NCI-H2196 treated with DMSO at 0.1 percent for 48 hours (cell line): Measurements from ENCODE around the gene IMMP2L.

Experiments used
- DNase-seq: peaks from one replicate; lab custom pipeline; 2025; ENCODE audit not compliant: unreplicated experiment; lab: John Stamatoyannopoulos, UW

IMMP2L gene

DNA sequence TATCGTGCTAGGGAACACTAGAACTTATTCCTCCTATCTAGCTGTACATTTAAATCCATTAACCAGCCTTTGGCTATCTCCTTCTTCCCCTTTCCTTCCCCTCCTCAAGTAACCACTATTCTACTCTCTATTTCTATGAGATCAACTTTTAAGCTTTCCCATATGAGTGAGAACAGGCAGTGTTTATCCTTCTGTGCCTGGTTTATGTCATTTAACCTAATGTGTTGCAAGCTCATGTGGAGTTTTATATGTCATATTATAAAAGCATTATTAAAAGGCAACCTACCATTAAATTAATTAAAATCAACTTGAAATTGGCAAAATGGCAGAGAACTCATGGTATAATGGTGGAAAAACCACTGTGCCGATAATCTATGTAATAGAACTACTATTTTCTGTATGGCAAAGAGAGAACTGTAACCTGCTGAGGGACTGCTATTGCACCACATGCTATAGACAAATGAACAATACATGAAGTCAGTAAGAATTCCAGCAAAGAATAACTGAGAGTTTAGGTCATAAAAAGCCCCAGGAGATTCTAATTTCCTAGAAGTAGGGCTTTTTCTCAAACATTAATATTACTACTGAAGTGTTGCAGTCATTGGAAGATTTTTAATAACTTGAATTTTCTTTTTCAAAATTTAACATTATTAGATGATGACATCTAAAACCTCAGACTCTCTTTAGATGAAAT is 389.6 kb downstream of the IMMP2L start:
- no peak for DNase-seq

GRCh38 chr7:111168182-111168581 is 394.1 kb downstream of the IMMP2L start:
- no peak for DNase-seq

GRCh38 chr7:111164442-111164841 is 397.9 kb downstream of the IMMP2L start:
- no peak for DNase-seq

GRCh38 chr7:111162692-111163091 is 399.6 kb downstream of the IMMP2L start:
- no peak for DNase-seq

DNA sequence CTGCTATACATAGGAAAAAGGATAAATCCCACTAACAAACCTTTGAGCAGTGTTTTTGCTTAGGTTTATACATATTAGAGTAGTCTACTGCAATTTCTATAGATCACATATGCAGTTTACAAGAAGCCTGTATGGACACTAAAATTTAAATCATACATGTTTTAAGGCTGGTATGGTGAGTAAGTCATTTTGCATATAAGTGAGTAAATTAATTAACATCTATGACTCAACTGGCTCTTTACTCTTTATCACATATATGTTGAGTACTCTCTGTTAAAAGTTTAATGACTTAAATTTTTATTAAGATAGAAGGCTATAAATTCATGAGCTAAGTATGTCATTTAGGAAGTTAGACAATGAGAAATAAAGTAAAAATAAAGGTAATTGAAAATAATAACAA is 402.0 kb downstream of the IMMP2L start:
- no peak for DNase-seq

DNA sequence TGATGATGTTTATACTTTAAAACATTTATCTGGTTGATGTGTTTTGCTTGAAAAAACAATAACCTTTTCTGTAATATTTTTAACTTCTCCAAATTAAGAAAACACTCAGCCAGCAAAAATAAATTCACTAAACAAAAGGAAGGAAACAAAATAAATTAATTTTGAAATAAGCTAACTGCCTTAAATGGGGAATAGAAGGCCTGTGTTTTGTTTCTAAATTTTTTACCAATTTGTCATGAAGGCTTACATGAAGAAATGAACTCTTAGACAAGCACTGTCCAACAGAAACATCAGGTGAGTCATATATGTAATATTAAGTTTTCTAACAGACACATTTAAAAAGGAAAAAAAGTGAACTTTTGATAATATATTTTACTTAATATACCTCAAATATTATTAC is 402.9 kb downstream of the IMMP2L start:
- no peak for DNase-seq

DNA sequence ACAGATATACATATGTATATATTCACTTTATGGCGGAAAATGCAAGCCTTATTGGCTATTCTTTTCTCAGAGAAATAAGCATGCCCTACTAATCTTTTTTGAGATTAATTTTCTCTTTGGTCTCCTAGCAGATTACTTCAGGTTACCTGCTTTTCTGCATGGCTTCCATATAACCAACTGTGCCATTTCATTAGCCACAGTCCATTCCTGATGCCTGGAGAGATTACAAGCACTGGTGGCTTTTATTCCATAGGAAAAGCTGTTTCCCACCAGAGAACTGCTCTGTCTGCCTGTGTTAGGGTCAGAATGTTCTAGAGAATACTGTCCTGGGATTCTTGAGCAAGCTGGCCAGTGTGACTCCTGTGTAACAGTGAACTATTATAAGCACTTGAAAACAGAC is 411.6 kb downstream of the IMMP2L start:
- DNase-seq: no peak

DNA sequence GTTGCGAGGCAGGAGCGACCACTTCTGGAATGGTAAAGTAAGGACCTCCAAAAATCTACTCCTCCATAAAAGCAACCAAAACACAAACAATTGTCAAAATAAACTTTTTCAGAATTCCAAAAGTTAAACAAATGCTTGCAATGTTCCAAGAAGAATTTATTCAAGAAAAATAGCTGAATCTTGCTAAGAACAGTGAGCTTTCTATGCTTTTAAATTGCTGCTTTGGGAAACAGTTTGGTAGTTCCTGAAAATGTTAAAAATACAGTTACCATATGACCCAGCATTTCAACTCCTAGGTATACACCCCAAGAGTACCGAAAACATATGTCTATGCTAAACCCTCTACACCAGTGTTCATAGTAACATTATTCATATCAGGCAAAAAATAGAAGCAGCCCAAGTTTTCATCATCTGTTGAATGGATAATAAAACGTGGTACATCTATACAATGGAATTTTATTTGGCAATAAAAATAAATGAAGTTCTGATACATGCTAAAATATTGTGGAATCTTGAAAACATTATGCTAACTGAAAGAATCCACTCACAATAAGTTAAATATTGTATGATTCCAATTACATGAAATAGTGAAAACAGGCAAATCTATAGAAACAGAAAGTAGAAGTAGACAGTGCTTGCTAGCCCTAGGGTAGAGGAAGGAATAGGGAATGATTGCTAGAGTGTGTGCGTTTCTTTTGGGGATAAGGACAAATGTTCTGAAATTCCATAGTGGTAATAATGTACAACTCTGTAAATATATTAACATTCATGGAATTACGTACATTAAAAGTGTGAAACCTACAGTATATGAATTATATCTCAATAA is 414.4 kb downstream of the IMMP2L start:
- no peak for DNase-seq

GRCh38 chr7:111146136-111146535 is 416.2 kb downstream of the IMMP2L start:
- DNase-seq: no peak

GRCh38 chr7:111145472-111145871 is 416.8 kb downstream of the IMMP2L start:
- no peak for DNase-seq

DNA sequence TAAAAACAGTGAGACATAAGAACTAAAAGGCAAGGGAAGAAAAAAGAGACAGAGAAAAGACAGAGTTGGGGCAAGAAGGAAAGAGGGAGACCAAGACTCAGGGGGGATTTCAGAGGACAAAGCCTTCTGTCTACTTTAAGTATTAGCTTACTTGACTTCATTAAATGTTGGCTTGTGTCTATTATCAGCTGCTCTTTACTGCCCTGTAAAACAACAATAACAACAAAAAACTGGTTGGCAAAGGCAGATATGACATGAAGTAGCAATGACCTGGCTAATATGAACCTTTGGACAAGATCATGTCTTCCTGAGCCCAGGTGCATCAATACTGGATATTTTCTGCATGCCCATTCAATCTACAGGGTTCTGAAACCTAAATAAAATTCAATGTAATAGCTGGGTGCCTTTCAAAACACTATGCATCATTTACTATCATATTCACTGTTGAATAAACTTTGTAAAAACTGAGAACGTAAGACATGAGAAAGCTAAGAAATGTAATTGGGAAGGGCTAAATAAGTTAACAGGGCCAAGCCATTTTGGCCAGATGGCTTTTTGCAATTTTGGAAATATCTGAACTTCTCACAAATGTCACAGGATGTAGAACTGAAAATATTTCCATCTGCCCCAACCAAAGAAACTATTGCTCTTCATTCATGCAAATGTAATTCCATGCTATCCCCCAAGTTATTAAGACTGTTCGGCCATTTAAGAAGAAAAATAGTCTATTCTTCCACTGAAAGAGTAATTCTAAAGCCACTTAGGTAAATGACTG is 422.0 kb downstream of the IMMP2L start:
- DNase-seq: no peak

DNA sequence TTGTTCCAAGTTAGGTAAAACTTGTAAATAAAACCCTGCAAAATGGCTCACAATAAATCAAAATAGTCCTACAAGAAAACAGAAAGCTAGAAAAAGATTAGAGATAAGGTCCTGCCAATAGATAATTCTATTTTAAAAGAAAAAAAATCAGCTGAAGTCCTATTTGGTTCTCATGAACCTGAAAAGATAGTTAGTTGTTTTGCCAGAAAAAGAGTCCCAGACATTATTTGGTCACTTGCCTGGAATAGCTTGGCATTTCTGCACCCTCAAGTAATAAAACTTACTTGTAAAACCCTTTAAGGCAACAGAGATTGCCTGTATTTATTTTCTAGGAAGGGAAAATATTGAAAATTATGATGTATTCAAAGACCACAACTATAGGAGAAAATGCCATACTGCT is 423.7 kb downstream of the IMMP2L start:
- no peak for DNase-seq

DNA sequence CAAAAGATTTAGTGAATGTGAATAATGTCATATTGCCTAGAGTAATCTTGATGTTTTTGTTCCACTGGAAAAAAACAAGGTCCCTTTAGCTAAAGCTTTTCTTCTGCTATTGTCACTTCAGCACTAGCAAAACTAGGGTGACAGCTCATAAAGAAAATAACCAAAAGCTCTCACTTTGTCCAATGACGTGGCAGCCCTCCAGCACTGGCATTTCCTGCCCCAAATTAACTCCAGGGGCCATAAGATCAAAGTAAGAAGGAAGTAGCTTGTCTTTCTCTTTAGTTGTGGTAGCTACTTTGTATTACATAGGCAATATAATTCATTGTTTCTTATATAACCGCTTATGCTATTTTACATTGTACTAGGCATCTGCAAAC is 424.1 kb downstream of the IMMP2L start:
- no peak for DNase-seq

DNA sequence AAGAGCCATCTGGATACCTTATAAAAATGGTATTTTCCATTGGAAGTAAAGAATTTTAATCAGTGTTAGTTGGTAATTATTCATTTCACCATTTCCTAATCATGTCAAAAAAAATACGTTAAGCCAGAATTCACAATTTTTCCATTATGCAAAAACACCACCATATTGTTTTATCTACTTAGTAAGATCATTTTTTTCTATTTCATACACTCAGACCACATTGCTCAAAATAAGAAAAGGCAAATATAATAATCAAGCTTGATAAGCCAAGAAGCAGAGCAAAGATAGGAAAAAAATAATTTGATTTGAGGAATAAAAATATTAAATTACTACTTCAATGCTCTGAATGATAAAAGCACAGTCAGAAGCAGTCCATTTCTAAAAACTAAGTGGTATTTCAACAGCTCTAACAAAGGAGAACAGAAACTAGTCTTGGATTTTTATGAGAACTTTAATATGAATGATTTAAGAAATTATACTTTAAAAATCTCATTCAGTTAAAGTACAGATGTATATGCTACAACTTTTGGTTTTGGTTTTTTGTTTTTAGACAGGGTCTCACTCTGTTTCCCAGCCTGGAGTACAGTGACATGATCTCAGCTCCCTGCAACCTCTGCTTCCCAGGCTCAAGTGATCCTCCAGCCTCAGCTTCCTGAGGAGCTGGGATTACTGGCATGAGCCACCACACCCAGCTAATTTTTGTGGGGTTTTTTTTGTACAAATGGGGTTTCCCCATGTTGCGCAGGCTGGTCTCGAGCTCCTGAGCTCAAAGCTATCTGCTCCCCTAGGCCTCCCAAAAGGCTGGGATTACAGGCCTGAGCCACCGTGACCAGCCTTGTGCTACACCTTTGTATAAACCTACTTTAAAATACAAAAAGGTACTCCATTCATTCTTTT is 424.7 kb downstream of the IMMP2L start:
- DNase-seq: no peak

DNA sequence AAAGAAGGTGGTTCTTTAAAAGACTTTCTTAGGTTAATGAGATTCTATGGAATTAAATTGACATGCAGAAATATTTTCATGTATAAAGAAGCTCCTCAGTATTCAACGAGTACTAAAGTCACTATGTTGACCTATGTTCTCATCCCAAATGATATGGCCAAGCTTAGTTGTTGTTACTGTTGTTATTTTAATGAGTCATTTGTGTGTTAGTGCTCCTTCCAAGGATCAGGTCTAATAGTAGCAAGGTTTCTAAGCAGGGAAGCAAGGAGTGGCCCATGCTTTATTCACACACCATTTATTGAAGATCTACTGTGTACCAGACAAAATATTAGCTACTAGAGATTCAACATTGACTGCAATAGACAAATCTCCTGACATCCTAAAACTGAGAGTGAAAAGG is 429.5 kb downstream of the IMMP2L start:
- DNase-seq: no peak

DNA sequence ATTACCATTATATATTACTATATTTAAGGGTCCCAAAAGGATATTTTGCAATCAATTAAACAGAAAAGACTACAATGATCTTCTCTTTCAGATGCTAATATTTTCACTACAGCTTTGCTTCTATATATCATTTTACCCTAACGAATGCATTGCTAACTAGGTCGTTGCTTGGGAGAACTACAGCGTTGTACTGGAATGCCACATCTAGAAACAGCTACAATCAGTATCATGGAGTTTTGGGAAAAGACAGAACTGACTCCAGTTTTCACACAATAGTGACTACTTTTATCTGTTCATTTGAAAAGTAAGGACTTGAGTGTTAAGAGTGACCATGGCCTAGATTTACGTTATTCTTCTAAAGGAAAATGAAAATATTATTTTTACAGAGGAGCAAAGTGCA is 432.9 kb downstream of the IMMP2L start:
- DNase-seq: no peak

DNA sequence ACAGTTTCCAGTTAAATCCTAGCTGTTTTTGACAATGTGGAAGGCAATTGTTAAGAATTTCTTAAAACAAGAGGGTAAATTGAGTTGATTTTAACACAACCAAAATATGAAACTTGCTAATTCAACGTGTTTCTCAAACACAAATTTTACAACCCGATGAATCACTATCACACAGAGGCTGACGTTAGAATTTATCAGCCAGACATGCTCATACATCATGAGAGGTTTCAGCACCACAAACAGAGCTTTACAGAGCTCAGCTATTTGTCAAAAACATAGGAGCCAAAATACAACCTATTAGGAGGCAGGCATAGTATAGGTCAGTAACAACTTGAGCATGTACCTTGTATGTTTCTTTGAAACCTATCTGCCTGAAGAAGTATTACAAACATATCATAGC is 435.3 kb downstream of the IMMP2L start:
- no peak for DNase-seq

DNA sequence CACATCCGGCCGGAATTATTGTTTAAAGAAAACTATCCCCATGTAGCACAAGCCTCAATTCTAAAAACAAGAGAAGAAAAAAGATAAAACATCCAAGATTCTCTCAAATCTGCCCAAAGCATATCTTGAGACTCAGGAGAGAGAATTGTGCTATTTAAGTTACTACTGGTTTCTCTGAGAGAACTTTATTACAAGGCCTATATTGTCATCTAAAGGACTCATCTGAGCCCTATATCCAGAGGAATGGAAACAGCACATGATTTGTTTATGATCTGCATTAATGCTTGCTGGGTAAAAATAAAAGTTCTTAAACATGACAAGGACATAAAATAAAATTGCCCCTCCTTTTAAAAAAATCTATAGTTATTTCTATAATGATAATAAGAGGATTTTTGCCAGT is 446.3 kb downstream of the IMMP2L start:
- no peak for DNase-seq

DNA sequence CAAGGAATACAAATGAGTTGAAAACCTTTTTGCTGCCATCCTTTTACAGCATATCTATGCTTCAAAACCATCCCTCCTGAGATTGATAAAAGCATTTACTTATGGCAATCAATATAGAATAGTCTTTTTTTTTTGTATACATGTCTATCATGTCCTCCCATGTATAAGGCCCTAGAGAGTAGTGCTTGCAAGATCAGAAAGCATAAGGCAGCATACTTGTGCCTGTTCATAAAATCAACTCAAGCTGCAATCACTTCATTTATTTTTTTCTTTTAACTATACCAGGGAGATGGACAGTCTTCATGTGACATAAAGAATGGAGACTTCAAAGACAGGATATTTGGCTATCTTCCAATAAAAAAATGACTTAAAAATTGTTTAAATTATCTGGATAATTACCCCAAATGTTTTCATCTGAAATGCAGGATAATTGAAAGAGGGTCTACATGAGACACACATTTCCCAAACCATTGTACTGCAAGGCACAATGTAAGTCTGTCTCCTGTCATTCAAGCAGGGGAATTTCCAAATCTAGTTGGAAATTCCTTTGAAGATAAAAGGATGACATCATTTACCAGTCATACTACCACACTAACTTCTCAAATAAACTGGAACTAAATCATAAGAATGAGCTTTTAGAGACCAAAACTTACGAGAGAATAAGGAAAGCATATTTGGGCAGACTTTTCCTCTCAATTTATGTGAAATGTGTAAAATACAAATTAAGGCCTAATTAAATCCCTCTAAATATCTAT is 448.9 kb downstream of the IMMP2L start:
- DNase-seq: no peak

DNA sequence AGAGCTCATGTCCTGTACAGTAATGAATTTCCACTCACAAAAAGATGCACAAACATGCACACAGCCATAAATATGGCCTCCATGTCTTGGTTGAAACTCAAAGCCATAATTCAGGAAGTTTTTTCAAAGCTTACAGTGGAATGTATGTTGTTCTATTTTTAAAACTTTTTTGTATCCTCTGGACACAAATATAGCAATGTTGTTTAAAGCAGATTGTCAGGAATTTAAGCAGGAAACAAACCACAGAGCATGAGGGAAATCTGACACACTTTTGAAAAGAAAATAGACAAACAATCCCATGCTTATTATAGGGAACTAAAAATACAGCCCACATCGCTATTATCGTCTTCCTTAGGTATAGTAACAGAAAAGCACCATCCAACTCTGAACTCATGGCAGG is 449.9 kb downstream of the IMMP2L start:
- no peak for DNase-seq
